AG20443 (cell line): ENCODE measurements around the gene TRIM61.
"Not testable (repeated sequence)": the region's sequence is repeated elsewhere in the genome, so short reads cannot be mapped to it uniquely, and the experiment has no call there.

ENCODE experiments used
- DNase-seq: peaks from one replicate; pipeline ENCODE4 v3.0.0; 2012; ENCODE audit warnings: low spot score, mixed read lengths

Gene TRIM61

DNA sequence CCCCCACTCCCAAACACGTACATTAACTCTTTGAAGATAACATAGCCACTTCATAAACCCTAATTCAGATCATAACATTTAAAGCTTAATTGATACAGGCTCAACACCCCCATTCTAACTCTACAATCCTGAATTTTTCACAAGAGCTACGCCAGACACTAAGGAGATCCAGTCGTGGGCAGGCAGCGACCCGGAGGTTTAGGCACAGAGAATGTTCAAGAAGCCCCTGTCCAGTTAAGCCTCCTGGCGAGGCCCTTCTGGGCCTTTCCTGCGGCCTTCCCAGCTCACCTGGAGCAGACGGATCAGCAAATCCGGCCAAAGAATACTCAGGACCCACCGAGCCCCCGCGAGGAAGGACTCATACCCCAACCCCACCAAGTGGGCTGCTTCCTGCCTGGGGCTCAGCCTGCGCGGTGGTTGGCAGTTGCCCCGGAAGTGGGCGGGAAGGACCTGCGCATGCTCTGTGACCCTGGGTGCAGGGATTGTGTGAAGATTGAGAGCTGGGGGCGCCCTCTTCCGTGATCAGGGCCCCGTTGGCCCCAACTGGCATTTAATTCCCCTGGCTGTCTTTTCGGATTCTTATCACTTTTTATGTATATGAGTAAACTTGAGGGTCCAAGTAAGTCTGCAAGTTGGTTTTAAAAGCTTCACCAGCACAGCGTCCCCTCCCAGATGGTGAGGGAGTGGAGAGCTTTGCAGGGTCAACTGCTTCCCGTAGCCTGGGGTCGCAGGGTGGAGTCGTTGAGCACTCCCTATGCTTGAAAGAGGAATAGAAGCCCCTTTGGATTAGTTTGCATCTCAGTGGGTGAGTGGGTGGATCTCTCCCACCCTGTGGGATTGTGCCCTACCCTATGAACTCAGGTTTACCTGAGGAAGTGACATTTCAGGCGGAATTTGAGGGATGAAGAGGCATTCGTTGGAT lies at the start of gene TRIM61:
TRIM61 (minus strand) TSS at position 415 of the 922 bp plus-strand sequence. CDS start 7,655 bp downstream, outside the sequence.
- peak; percentile 52 for DNase-seq

GRCh38 chr4:165025782-165026181 lies 48.3 kb upstream of the TRIM61 start:
- not testable (repeated sequence) for DNase-seq

- not testable (repeated sequence) for DNase-seq
Measured at GRCh38 chr4:165019995-165020394, 42.5 kb upstream of the TRIM61 start.

GRCh38 chr4:165016971-165017370 lies 39.5 kb upstream of the TRIM61 start:
- peak; percentile 27 for DNase-seq

GRCh38 chr4:165013691-165014090 lies 36.2 kb upstream of the TRIM61 start:
- no peak for DNase-seq

GRCh38 chr4:165011403-165011802 lies 33.9 kb upstream of the TRIM61 start:
- DNase-seq = no peak

DNA sequence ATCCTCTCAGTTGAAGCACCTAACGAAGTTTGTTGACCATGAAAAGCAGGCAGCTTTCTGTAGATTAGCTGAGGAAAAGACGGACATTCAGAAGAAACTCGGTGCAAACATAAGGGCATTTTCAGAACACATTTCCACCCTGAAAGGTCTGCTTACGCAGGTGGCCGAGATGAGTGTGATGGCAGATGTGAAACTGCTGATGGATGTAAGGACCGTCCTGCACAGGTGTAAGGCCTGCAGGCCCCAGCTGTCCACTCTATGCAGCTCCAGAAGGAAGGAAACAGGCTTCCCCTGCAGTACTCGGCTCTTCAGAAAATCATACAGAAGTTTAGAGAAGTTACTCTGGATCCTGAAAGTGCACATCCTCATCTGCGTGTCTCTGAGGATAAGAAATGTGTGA lies 33.5 kb upstream of the TRIM61 start:
- no peak for DNase-seq

DNA sequence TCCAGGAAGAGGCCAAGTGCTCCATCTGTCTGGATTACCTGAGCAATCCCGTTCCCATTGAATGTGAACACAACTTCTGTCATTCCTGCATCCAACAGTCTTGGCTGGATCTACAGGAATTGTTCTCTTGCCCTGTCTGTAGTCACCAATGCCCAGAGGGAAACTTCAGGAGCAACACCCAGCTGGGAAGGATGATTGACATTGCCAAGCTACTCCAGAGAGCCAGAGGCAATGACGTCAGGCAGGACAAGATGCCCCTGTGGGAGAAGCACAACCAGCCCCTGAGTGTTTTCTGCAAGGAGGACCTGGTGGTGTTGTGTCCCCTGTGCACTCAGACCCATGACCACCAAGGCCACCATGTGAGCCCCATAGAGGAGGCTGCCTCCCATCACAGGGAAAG lies 33.0 kb upstream of the TRIM61 start:
- DNase-seq = no peak

- no peak for DNase-seq
Measured at GRCh38 chr4:165009493-165010227, 32.2 kb upstream of the TRIM61 start.

DNA sequence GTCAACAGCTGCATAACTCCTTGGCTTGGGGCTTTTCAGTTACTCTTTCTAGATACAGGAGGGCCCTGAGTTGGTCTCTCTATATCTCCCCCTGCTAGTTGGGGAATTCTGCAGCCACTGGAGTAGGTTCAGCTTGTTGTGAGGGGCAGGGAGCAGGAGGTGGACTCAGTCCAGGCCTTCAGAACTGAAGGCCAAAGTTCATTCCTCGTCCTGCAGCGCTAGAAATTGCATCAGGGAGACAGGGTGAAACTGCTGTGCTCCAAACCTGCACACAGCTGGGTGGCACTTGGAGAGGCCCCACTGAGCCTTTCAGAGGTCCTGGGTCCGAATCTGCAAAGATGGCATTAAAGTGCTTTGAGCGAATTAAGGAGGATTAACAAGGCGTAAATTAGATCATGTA lies 29.4 kb upstream of the TRIM61 start:
- DNase-seq = no peak

GRCh38 chr4:165006456-165006855 lies 29.0 kb upstream of the TRIM61 start:
- DNase-seq = no peak

DNA sequence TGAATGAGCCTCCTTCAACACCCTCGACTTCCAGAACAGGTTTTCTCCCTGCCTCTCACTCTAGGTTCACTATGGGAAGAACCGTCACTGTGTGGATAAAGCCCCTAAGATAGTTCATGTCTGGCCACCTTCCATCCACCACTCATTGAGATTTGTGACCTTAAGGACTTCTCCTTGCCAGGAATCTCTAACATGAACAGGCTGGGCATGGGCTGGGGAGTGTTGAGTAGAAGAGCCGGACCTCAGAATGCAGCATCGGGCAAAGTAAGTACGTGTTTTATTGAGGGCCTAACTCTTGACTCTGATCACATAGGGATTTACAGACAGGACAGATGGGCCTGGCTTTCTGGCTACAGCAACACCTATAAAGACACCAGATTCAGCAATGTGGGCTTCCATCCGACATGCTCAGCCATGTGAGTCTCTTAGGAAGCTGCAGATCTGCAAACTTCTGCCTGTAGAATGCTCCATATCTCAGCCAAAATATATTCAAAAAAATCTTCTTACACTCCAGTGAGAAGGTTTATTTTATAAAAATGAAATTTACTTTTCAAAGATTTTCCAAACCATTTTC lies 28.0 kb upstream of the TRIM61 start:
- no peak for DNase-seq

DNA sequence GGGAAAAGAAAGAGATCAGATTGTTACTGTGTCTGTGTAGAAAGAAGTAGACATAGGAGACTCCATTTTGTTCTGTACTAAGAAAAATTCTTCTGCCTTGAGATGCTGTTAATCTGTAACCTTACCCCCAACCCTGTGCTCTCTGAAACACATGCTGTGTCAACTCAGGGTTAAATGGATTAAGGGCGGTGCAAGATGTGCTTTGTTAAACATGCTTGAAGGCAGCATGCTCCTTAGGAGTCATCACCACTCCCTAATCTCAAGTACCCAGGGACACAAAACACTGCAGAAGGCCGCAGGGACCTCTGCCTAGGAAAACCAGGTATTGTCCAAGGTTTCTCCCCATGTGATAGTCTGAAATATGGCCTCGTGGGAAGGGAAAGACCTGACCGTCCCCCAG lies 24.5 kb upstream of the TRIM61 start:
- not testable (repeated sequence) for DNase-seq

- not testable (repeated sequence) for DNase-seq
Measured at GRCh38 chr4:164998526-164999080, 21.1 kb upstream of the TRIM61 start.

- no peak for DNase-seq
Measured at GRCh38 chr4:164997941-164998340, 20.5 kb upstream of the TRIM61 start.

DNA sequence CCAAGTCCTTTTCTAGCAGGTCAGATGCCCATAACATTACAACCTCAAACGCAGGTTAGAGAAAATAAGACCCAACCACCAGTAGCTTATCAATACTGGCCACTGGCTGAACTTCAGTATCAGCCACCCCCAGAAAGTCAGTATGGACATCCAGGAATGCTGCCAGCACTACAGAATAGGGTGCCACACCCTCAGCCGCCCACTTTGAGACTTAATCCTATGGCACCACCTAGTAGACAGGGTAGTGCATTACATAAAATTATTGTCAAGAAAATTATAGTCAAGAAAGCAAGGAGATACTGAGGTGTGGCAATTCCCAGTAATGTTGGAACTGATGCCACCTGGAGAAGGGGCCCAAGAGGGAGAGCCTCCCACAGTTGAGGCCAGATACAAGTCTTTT lies 19.9 kb upstream of the TRIM61 start:
- DNase-seq = peak; percentile 25

GRCh38 chr4:164996123-164996522 lies 18.7 kb upstream of the TRIM61 start:
- DNase-seq = not testable (repeated sequence)

DNA sequence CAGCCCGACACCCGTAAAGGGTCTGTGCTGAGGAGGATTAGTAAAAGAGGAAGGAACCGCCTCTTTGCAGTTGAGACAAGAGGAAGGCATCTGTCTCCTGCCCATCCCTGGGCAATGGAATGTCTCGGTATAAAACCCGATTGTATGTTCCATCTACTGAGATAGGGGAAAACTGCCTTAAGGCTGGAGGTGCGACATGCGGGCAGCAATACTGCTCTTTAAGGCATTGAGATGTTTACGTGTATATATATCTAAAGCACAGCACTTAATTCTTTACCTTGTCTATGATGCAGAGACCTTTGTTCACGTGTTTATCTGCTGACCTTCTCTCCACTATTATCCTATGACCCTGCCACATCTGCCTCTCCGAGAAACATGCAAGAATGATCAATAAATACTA lies 13.3 kb upstream of the TRIM61 start:
- not testable (repeated sequence) for DNase-seq

GRCh38 chr4:164989471-164989870 lies 12.0 kb upstream of the TRIM61 start:
- no peak for DNase-seq

DNA sequence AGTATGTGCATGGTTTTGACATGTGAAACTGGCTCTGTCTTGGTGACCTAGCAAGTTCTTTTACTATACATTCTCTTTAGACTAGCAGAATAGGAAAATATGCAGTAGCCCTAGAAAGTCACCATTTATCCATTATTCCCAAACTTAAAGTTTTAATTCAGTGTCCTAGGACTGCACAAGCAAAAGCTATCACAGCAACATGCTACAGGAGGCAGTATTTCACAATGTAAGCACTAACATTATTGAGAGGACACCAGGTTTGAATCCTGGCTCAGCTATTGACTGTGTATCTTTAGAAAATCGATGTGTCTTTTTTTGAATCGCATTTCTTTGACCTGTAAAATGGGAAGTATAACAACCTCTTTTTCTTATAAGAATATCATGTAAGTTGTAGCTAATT lies 5.5 kb downstream of the TRIM61 start:
- DNase-seq = not testable (repeated sequence)

DNA sequence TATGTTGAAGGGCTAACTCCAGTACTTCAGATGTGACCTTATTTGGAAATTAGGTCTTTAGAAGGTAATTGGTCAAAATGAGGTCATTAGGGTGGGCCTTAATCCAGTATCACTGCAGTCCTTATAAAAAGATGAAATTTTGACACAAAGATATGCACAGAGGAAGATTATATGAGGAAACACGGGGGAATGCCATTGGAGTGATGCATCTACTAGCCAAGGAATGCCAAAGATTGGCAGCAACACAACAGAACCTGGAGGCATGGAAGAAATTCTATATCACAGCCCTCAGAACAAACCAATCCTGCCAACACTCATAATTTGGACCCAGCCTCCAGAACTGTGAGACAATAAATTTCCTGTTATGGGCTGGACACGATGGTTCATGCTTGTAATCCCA lies 17.6 kb downstream of the TRIM61 start:
- no peak for DNase-seq

DNA sequence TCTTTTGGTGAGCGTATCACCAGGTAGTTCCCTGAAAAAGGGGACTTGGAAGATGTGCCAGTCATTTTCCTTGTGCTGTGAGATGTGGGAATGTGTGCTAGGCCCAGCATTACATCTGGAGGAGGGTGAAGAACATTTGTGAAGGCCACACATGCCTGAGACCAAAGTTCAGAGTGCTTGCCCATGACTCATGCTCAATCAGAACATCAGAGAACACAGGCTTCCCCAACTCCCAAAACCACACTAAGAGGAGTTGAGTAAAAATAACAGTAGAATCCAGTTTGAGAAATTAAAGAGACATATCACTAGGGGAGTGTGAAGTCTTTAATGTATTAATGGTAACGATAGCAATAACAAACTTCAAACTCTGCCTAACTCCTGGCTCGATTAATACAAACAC lies 18.0 kb downstream of the TRIM61 start:
- DNase-seq = peak; percentile 16
